ENCODE data around the gene CCDC38. TPM values are rescaled to one million over a fixed set of nuclear protein-coding genes. Genes with fewer than 3 reads are reported as not detected.
"Not testable (repeated sequence)": the region's sequence is repeated elsewhere in the genome, so short reads cannot be mapped to it uniquely, and the experiment has no call there.

The CCDC38 gene
- total RNA-seq, 1 experiment from 2014 or later: 0.35 TPM

DNA sequence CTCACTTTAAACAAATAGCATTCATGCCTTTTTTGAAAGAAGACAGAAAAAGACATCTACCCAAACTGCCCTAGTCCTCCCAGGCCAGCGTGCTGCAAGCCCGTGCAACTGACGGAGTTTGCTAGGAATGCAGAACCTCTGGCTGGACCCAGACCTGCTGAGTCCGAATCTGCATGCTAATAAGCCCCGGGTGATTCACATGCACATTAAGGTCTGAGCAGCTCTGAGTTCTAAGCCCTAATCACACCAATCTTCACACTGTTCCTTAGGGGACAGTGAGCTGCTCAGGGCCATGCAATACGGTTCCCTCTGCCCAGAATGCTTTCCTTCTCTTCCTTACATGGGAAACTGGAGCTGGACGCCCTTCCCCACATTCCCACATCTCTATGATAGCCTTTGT is 28.5 kb upstream of the CCDC38 start:
- TF ChIP-seq EZH2 (IDR thresholded peaks at IDR 0.05; ENCODE audit: low read depth): no peak
- TF ChIP-seq, protein P1, sequence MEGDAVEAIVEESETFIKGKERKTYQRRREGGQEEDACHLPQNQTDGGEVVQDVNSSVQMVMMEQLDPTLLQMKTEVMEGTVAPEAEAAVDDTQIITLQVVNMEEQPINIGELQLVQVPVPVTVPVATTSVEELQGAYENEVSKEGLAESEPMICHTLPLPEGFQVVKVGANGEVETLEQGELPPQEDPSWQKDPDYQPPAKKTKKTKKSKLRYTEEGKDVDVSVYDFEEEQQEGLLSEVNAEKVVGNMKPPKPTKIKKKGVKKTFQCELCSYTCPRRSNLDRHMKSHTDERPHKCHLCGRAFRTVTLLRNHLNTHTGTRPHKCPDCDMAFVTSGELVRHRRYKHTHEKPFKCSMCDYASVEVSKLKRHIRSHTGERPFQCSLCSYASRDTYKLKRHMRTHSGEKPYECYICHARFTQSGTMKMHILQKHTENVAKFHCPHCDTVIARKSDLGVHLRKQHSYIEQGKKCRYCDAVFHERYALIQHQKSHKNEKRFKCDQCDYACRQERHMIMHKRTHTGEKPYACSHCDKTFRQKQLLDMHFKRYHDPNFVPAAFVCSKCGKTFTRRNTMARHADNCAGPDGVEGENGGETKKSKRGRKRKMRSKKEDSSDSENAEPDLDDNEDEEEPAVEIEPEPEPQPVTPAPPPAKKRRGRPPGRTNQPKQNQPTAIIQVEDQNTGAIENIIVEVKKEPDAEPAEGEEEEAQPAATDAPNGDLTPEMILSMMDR (conservative IDR thresholded peaks at IDR 0.05): no peak
- Histone ChIP-seq H3K4me1 (replicated peaks; ENCODE audit: insufficient read depth) (no peaks in the 10 kb centered on the region), H3K79me2 (ENCODE audit: low read depth) (no peaks in the 10 kb centered on the region), H3K4me2 (no peak overlapping the region), H3K27me3 (ENCODE audit: insufficient read depth, low read depth) (no peaks in the 10 kb centered on the region), H3K36me3 (ENCODE audit: low read depth) (no peaks in the 10 kb centered on the region), H3F3A (ENCODE audit: insufficient read depth, low read depth) (no peaks in the 10 kb centered on the region), H3K27ac (no peak overlapping the region), H4K20me1 (ENCODE audit: insufficient read depth) (no peaks in the 10 kb centered on the region), H2AFZ (no peak overlapping the region), H3K4me3 (no peak overlapping the region), H3K9me2 (ENCODE audit: insufficient read depth) (no peaks in the 10 kb centered on the region), H3K9me3 (ENCODE audit: insufficient read depth, low read depth) (no peaks in the 10 kb centered on the region)
- BruUV-seq (replicated peaks): no TSS peak
- DNase-seq: no peak
- ChIA-PET CTCF (no interaction called here), POLR2A (ENCODE audit: unreplicated experiment) (no interaction called here)
- intact Hi-C loops (cut with micrococcal nuclease; ENCODE audit: unreplicated experiment): no loop called here

DNA sequence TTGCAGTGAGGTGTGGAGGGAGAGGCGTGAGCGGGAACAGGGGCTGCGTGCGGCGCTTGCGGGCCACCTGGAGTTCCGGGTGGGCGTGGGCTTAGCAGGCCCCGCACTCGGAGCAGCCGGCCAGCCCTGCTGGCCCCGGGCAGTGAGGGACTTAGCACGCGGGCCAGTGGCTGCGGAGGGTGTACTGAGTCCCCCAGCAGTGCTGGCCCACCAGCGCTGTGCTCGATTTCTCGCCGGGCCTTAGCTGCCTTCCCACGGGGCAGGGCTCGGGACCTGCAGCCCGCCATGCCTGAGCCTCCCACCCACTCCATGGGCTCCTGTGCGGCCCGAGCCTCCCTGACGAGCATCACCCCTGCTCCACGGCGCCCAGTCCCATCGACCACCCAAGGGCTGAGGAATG is 26.7 kb upstream of the CCDC38 start:
- H3K9me2 ChIP-seq (ENCODE audit: insufficient read depth); H3K27me3 ChIP-seq (ENCODE audit: insufficient read depth, low read depth); H3K79me2 ChIP-seq (ENCODE audit: low read depth); H3K9me3 ChIP-seq (ENCODE audit: insufficient read depth, low read depth); H3F3A ChIP-seq (ENCODE audit: insufficient read depth, low read depth); H3K4me1 ChIP-seq (replicated peaks; ENCODE audit: insufficient read depth); CTCF ChIA-PET; H3K27ac ChIP-seq; H3K36me3 ChIP-seq (ENCODE audit: low read depth); DNase-seq; BruUV-seq (replicated peaks); H3K4me2 ChIP-seq; H4K20me1 ChIP-seq (ENCODE audit: insufficient read depth); H2AFZ ChIP-seq; H3K4me3 ChIP-seq; POLR2A ChIA-PET (ENCODE audit: unreplicated experiment); intact Hi-C loops (cut with micrococcal nuclease; ENCODE audit: unreplicated experiment): not testable (repeated sequence)

DNA sequence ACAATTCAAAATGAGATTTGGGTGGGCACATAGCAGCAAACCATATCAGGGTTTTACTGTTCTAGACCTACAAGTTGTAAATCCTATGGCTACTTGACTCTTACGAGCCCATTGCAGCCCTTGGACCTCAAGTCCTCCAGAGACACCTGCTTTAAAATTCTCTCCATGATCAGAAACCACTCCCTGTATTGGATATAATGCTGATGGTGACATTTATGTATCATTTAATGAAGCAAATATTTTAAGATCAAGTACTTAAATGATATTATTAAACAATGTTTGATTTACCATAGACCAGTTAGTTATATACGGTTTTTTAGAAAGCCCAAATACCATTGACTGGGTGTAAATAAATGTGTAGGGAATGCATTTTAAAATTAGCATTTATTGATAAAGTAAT is 24.9 kb upstream of the CCDC38 start:
- TF ChIP-seq, protein P1 (conservative IDR thresholded peaks at IDR 0.05): no peak
- TF ChIP-seq EZH2 (IDR thresholded peaks at IDR 0.05; ENCODE audit: low read depth): no peak
- Histone ChIP-seq H3K27me3 (ENCODE audit: insufficient read depth, low read depth) (no peaks in the 10 kb centered on the region), H3K36me3 (ENCODE audit: low read depth) (no peaks in the 10 kb centered on the region), H3K4me1 (replicated peaks; ENCODE audit: insufficient read depth) (no peaks in the 10 kb centered on the region), H3K27ac (no peak overlapping the region), H4K20me1 (ENCODE audit: insufficient read depth) (no peaks in the 10 kb centered on the region), H3K79me2 (ENCODE audit: low read depth) (no peaks in the 10 kb centered on the region), H2AFZ (no peak overlapping the region), H3K4me3 (no peak overlapping the region), H3K4me2 (no peak overlapping the region), H3F3A (ENCODE audit: insufficient read depth, low read depth) (no peaks in the 10 kb centered on the region), H3K9me2 (ENCODE audit: insufficient read depth) (no peaks in the 10 kb centered on the region), H3K9me3 (ENCODE audit: insufficient read depth, low read depth) (no peaks in the 10 kb centered on the region)
- no TSS peak for BruUV-seq (replicated peaks)
- ChIA-PET CTCF (no interaction called here), POLR2A (ENCODE audit: unreplicated experiment) (interaction anchor here (0.7 kb wide), 1 partner anchor 1122 kb away, joined by 4 read pairs; no protein-coding TSS in a partner anchor)
- no peak for DNase-seq
- intact Hi-C loops (cut with micrococcal nuclease; ENCODE audit: unreplicated experiment): no loop called here

DNA sequence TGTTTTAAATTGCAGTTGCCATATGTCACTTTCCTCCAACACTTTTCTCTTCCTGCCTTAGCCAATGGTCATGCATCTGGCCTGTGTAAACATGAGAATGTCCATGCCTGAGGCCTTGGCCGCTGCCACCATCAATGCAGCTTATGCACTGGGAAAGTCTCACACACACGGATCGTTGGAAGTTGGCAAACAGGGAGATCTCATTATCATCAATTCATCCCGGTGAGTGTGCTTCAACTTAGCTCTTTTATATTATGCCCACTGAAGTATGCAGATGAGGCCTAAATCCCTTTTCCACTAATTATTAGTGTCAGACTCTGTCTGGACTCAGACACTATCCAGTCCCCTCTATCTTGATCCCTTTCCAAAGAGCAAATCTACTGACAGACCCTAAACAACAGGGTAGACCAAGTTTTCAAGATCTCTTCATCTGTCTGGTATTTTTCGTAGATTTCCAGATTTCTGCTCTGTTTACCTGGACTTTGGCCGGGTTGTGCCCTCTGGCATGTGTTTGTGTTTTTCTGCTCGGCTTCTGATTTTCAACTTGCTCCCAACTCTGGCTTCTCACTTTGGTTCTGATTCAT is 24.0 kb upstream of the CCDC38 start:
- Histone ChIP-seq H3K9me2 (ENCODE audit: insufficient read depth) (no peaks in the 10 kb centered on the region), H3K4me3 (no peak overlapping the region), H3K4me1 (replicated peaks; ENCODE audit: insufficient read depth) (no peaks in the 10 kb centered on the region), H3K9me3 (ENCODE audit: insufficient read depth, low read depth) (no peaks in the 10 kb centered on the region), H3K79me2 (ENCODE audit: low read depth) (no peaks in the 10 kb centered on the region), H3F3A (ENCODE audit: insufficient read depth, low read depth) (no peaks in the 10 kb centered on the region), H3K27ac (no peak overlapping the region), H2AFZ (no peak overlapping the region), H4K20me1 (ENCODE audit: insufficient read depth) (no peaks in the 10 kb centered on the region), H3K27me3 (ENCODE audit: insufficient read depth, low read depth) (no peaks in the 10 kb centered on the region), H3K36me3 (ENCODE audit: low read depth) (no peaks in the 10 kb centered on the region), H3K4me2 (no peak overlapping the region)
- no TSS peak for BruUV-seq (replicated peaks)
- ChIA-PET CTCF (no interaction called here), POLR2A (ENCODE audit: unreplicated experiment) (interaction anchor here (0.6 kb wide), 1 partner anchor 227 kb away, joined by 6 read pairs; no protein-coding TSS in a partner anchor)
- TF ChIP-seq, protein P1 (conservative IDR thresholded peaks at IDR 0.05): no peak
- no peak for TF ChIP-seq EZH2 (IDR thresholded peaks at IDR 0.05; ENCODE audit: low read depth)
- no peak for DNase-seq
- intact Hi-C loops (cut with micrococcal nuclease; ENCODE audit: unreplicated experiment): no loop called here
